GM12873 (cell line): ENCODE measurements around the gene DIS3L2.

Experiments used
- CTCF ChIP-seq: IDR thresholded peaks from 2 replicates; pipeline ENCODE4 v1.5.1; 2012; ENCODE audit warnings: low read depth, mild to moderate bottlenecking, moderate library complexity, low read length, control low read depth; ENCODE audit not compliant: insufficient read depth; ENCODE audit errors: missing control alignments

DIS3L2 gene

GRCh38 chr2:232382331-232383225, 421.1 kb downstream of the DIS3L2 start:
- no peak for TF ChIP-seq CTCF

- no peak for TF ChIP-seq CTCF
Observed at GRCh38 chr2:232384466-232384865, 423.0 kb downstream of the DIS3L2 start.

- TF ChIP-seq CTCF: no peak
Observed at GRCh38 chr2:232385660-232386489, 424.4 kb downstream of the DIS3L2 start.

- no peak for TF ChIP-seq CTCF
Observed at GRCh38 chr2:232386490-232386739, 424.9 kb downstream of the DIS3L2 start.
